GM12873 (cell line): ENCODE data around the gene CCR3.

Experiments
- CTCF ChIP-seq: IDR thresholded peaks from 2 replicates; pipeline ENCODE4 v1.5.1; 2012; ENCODE audit warnings: low read depth, mild to moderate bottlenecking, moderate library complexity, low read length, control low read depth; ENCODE audit not compliant: insufficient read depth; ENCODE audit errors: missing control alignments

Gene CCR3

GRCh38 chr3:46300461-46300789 is 58.2 kb downstream of the CCR3 start:
- no peak for TF ChIP-seq CTCF

GRCh38 chr3:46301122-46301835 is 59.0 kb downstream of the CCR3 start:
- TF ChIP-seq CTCF = no peak

DNA sequence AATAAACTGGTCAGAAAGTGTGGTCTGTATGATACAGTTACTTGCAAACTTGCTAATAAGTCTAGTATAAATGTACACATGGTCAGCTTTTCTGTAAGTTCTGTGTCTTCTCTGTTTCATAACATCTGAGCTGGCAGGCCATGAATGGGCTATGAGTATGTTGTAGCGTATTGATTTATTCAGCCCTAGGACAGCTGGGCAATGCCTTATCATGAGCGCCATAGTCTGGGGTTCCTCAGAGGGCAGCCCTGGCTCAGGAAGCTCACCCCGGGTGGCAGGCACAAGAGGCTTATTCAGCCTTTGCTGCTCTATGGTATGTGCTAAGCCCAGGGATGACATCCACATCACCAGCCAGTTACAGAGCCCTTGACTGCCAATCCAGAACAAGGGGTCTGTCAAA is 61.0 kb downstream of the CCR3 start:
- TF ChIP-seq CTCF = no peak

DNA sequence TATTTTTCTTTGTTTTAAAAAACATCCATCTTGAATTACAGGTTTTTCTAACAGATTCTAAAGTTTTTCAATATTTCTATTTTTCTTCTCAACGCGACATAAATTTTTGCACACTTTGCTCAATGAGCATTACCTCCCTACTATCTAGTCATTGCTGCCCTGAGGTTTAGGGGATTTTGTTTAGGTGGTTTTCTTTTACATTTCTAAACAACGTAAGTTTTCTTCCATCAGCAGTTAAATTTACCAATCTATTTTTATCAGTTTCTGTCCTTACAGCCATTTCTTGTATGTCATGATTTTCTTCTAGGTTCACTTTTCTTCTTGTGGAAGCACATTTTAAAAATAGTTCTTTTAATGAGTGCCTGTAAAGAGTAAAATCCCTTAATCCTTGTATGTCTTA is 62.5 kb downstream of the CCR3 start:
- TF ChIP-seq CTCF = no peak

GRCh38 chr3:46312991-46313390 is 70.7 kb downstream of the CCR3 start:
- TF ChIP-seq CTCF = no peak

DNA sequence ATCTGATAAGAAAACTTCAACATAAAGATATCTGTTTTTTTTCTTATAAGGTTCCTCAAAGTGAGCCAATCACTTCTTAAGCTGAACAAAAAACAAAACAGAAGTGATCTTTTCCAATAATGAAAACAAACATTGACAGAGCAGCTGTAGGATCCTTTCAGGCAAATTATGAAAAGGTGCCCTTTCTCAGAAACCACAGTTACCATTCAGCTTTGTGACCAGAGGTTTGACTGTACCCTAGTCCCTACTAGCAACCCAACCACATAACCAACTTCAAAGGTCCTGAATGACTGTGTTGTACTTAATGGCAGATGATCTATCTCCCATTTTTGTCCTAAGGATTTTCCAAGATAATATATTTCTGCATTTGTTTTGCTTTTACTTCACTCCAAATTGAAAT is 72.3 kb downstream of the CCR3 start:
- TF ChIP-seq CTCF = no peak

DNA sequence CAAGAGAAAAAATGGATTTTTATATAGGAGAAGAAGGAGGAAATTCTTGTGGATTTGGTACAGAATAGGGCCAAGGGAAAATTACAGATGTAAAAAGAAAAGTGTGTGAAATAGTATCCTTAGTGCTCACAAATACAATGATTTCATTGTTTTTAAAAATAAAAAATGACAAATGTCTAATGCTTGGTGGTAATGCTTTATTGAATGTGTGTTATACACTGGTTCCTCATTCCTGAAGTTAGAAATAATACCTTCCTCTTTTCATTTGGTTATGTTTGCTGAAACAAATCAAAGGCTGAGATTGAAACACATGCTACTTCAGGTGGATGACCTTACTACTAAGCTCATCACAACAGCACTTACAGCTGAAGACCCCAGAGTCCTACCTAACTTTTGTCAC is 73.9 kb downstream of the CCR3 start:
- TF ChIP-seq CTCF = no peak
